Ovary (tissue), 3 donors: ENCODE results near the gene RPL19.

Source experiments
- EP300 ChIP-seq: sonication (generic); formaldehyde crosslinking; IDR thresholded peaks from one replicate; pipeline ENCODE4 v1.6.1; 2017; ENCODE audit warnings: antibody characterized with exemption
- TF ChIP-seq, protein P1 (sequence below), 3 donors: fragments of 450-650 bp in 2 of 3; fragments of 200-600 bp in 1 of 3; IDR thresholded peaks; one replicate each; pipeline versions ENCODE4 v1.5.1 to v1.8.0; 2016 to 2022; ENCODE audit warnings: antibody characterized with exemption in 3 of 3, mild to moderate bottlenecking in 1 of 3
- donor health status: DM: no; HTN: no; CAD: no.

DNA sequence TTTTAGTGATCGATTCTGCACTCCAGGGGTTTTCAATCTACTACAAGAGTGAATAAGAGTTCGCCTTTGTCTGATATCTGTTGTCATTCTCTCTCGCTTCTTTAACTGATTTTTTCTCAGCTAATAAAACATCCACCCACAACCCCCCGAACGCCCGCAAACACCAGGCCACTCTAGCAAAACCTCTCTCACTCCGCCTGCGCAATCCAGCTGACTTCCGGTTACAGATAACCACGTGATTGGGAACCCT lies 338 bp upstream of the RPL19 start:
- TF ChIP-seq, protein P1, sequence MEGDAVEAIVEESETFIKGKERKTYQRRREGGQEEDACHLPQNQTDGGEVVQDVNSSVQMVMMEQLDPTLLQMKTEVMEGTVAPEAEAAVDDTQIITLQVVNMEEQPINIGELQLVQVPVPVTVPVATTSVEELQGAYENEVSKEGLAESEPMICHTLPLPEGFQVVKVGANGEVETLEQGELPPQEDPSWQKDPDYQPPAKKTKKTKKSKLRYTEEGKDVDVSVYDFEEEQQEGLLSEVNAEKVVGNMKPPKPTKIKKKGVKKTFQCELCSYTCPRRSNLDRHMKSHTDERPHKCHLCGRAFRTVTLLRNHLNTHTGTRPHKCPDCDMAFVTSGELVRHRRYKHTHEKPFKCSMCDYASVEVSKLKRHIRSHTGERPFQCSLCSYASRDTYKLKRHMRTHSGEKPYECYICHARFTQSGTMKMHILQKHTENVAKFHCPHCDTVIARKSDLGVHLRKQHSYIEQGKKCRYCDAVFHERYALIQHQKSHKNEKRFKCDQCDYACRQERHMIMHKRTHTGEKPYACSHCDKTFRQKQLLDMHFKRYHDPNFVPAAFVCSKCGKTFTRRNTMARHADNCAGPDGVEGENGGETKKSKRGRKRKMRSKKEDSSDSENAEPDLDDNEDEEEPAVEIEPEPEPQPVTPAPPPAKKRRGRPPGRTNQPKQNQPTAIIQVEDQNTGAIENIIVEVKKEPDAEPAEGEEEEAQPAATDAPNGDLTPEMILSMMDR (IDR thresholded peaks at IDR 0.05): no peak
- TF ChIP-seq EP300: no peak
